K562 (cell line): ENCODE measurements around the gene TP53I13. TPM values are rescaled to one million over a fixed set of nuclear protein-coding genes. Genes with fewer than 3 reads are reported as not detected.

Experiments used
- C11orf30 ChIP-seq: fragments of 450-650 bp; IDR thresholded peaks from 2 replicates; pipeline ENCODE4 v1.6.1; 2016; ENCODE audit warnings: low read depth, mild to moderate bottlenecking
- FOXK2 ChIP-seq, 2 experiments: fragments of 450-650 bp; IDR thresholded peaks in 1 of 2; conservative IDR thresholded peaks in 1 of 2; 2 replicates each; pipeline ENCODE4 v1.6.1; 2016; ENCODE audit warnings: low read depth in 2 of 2, mild to moderate bottlenecking in 1 of 2
- GABPB2 ChIP-seq: fragments of 250-450 bp; sonication (Bioruptor Pico); conservative IDR thresholded peaks from 2 replicates; pipeline ENCODE4 v1.5.1; 2021; ENCODE audit warnings: mild to moderate bottlenecking
- GTF2F1 ChIP-seq: IDR thresholded peaks from 2 replicates; pipeline ENCODE4 v1.6.1; 2011; ENCODE audit warnings: low read depth, low read length, improper control_type of control experiment
- ILF3 ChIP-seq: fragments of 450-650 bp; IDR thresholded peaks from 2 replicates; pipeline ENCODE4 v1.6.1; 2018; ENCODE audit warnings: antibody characterized with exemption, mild to moderate bottlenecking, moderate library complexity, borderline replicate concordance
- ILK ChIP-seq: fragments of 450-650 bp; IDR thresholded peaks from 2 replicates; pipeline ENCODE4 v1.6.1; 2016; ENCODE audit warnings: missing genetic modification characterization, low read depth, mild to moderate bottlenecking, missing compliant biosample characterization, moderate library complexity, borderline replicate concordance
- JUNB ChIP-seq: fragments of 450-650 bp; formaldehyde crosslinking; conservative IDR thresholded peaks from 2 replicates; pipeline ENCODE4 v1.4.0; 2020; ENCODE audit warnings: mild to moderate bottlenecking
- KLF1 ChIP-seq: fragments of 450-650 bp; IDR thresholded peaks from 2 replicates; pipeline ENCODE4 v1.6.1; 2016; ENCODE audit warnings: missing genetic modification characterization, missing compliant biosample characterization
- PHB ChIP-seq: fragments of 250-450 bp; sonication (Bioruptor Pico); IDR thresholded peaks from 2 replicates; pipeline ENCODE4 v1.5.0; 2021
- PML ChIP-seq: IDR thresholded peaks from 2 replicates; pipeline ENCODE4 v1.6.1; 2012; ENCODE audit warnings: low read length, inconsistent platforms
- RBM39 ChIP-seq: fragments of 200-400 bp; formaldehyde crosslinking; optimal IDR thresholded peaks from 2 replicates; pipeline ENCODE3; 2018; ENCODE audit warnings: low read depth, low read length
- RHOXF2B ChIP-seq: fragments of 250-450 bp; sonication (Bioruptor Pico); conservative IDR thresholded peaks from 2 replicates; pipeline ENCODE4 v1.5.1; 2021
- SPI1 ChIP-seq: IDR thresholded peaks from 2 replicates; pipeline ENCODE4 v1.6.1; 2011; ENCODE audit warnings: low read depth, low read length, control low read depth, borderline replicate concordance
- STAT5B ChIP-seq: fragments of 250-450 bp; sonication (Bioruptor Pico); IDR thresholded peaks from 2 replicates; pipeline ENCODE4 v1.8.0; 2021; ENCODE audit warnings: mild to moderate bottlenecking, inconsistent platforms
- ZFPM2 ChIP-seq: fragments of 250-450 bp; sonication (Bioruptor Pico); IDR thresholded peaks from 2 replicates; pipeline ENCODE4 v1.5.1; 2022; ENCODE audit warnings: mild to moderate bottlenecking
- ZNF766 ChIP-seq: fragments of 200-800 bp; sonication (Bioruptor generic); conservative IDR thresholded peaks from 2 replicates; pipeline ENCODE4 v1.6.1; 2016; ENCODE audit warnings: missing genetic modification characterization, missing compliant biosample characterization
- ZSCAN29 ChIP-seq: fragments of 450-650 bp; IDR thresholded peaks from 2 replicates; pipeline ENCODE4 v1.6.1; 2017
- polyA plus RNA-seq, 8 experiments: library from polyadenylated mRNA; depleted of rRNA in 4 of 8; stranded (reverse) in 5 of 8; unstranded in 3 of 8; fragments of >200 nt; fragmentation: Nextera tagmentation in 2 of 8; fragmentation: Illumina TruSeq in 1 of 8; extraction: Ambion mirVana in 2 of 8; extraction: Trizol in 1 of 8; gene quantifications; 2 replicates each; pipeline versions ENCODE4 v1.2.1 to v1.2.3, GENCODE V29; 2011 to 2014; ENCODE audit warnings: inconsistent platforms in 1 of 8, missing spikeins in 1 of 8
- total RNA-seq, 7 experiments: library from RNA; depleted of rRNA in 6 of 7; stranded (reverse); fragments of >200 nt in 6 of 7; fragmentation: Illumina TruSeq in 2 of 7; extraction: Trizol in 2 of 7; gene quantifications; 2 replicates each; pipeline versions ENCODE4 v1.2.1 to v1.2.3, GENCODE V29; 2011 to 2021; ENCODE audit warnings: low replicate concordance in 1 of 7
- TF ChIP-seq, protein P1 (sequence below): fragments of 200-800 bp; sonication (Bioruptor generic); IDR thresholded peaks from 2 replicates; pipeline ENCODE4 v1.6.1; 2016; ENCODE audit warnings: missing genetic modification characterization, missing compliant biosample characterization
- TF ChIP-seq, protein P2 (sequence below): fragments of 250-450 bp; sonication (Bioruptor Pico); IDR thresholded peaks from 2 replicates; pipeline ENCODE4 v1.8.0; 2022; ENCODE audit warnings: moderate library complexity, mild to moderate bottlenecking, inconsistent platforms
- TF ChIP-seq, protein P3 (sequence below): fragments of 450-650 bp; conservative IDR thresholded peaks from 2 replicates; pipeline ENCODE4 v1.6.1; 2016; ENCODE audit warnings: missing genetic modification characterization, low read depth, mild to moderate bottlenecking, missing compliant biosample characterization, moderate library complexity

Gene TP53I13
- total and polyA plus RNA-seq, 9 of the 15 experiments (the other 6 are each of a cell fraction or from before 2014, with no cell fraction given), result 0.08 to 28.3 (median 9.1) TPM

DNA sequence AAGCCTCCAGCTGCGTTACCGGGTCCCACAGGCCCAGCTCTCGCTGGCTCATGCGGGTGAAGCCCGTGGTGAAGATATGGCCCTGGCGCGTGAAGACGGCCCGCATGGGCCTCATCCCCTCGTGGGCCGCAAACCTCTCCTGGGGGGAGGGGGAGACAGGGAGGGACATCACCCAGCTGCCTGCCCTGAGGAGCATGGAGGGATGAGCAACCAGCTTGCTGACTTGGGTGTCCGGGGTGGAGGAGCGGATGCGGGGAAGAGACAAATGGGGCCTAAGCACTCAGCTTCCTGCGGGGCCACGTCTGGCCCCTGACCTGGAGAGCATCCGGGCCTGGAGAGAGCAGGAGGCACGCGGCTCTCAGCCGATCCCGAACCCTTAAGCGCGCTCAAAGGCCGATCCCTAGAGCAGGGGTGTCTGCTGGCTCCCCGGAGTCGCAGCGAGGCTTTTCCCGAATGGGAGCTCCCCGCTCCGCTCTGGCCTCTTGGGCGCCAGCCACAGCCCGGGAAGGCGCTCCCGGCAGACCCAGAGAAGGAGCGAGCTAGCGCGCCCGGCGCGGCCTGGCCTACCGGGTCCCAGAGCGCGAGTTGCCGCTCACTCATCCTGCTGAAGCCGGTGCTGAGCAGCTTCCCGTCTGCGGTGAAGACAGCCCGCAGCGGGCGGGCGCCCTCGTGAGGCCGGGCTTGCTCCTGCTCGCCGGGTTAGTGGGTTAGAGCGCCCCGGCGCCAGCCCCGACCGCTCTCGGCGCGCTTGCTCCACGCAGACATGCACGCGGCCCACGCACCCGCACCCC, 49.2 kb downstream of the TP53I13 start (continued):
- TF ChIP-seq ZFPM2 (CRISPR knock-in tag) (no peak), ZNF766 (CRISPR knock-in tag) (no peak), C11orf30 (no peak), ZSCAN29 (no peak), PHB (no peak), SPI1 (no peak), GABPB2 (CRISPR knock-in tag) (no peak), STAT5B (CRISPR knock-in tag) (no peak), KLF1 (tag) (no peak; the same call in 1 of the 2 replicates), FOXK2 (conservative IDR thresholded peaks at IDR 0.05 in 1 of 2, IDR thresholded peaks at IDR 0.05 in 1 of 2; ENCODE audit: low read depth in 2 of 2) (no peak), RBM39 (no peak), ILF3 (no peak), ILK (tag) (no peak), PML (no peak), RHOXF2B (CRISPR knock-in tag) (no peak), GTF2F1 (no peak), JUNB (no peak)
- TF ChIP-seq, protein P1, sequence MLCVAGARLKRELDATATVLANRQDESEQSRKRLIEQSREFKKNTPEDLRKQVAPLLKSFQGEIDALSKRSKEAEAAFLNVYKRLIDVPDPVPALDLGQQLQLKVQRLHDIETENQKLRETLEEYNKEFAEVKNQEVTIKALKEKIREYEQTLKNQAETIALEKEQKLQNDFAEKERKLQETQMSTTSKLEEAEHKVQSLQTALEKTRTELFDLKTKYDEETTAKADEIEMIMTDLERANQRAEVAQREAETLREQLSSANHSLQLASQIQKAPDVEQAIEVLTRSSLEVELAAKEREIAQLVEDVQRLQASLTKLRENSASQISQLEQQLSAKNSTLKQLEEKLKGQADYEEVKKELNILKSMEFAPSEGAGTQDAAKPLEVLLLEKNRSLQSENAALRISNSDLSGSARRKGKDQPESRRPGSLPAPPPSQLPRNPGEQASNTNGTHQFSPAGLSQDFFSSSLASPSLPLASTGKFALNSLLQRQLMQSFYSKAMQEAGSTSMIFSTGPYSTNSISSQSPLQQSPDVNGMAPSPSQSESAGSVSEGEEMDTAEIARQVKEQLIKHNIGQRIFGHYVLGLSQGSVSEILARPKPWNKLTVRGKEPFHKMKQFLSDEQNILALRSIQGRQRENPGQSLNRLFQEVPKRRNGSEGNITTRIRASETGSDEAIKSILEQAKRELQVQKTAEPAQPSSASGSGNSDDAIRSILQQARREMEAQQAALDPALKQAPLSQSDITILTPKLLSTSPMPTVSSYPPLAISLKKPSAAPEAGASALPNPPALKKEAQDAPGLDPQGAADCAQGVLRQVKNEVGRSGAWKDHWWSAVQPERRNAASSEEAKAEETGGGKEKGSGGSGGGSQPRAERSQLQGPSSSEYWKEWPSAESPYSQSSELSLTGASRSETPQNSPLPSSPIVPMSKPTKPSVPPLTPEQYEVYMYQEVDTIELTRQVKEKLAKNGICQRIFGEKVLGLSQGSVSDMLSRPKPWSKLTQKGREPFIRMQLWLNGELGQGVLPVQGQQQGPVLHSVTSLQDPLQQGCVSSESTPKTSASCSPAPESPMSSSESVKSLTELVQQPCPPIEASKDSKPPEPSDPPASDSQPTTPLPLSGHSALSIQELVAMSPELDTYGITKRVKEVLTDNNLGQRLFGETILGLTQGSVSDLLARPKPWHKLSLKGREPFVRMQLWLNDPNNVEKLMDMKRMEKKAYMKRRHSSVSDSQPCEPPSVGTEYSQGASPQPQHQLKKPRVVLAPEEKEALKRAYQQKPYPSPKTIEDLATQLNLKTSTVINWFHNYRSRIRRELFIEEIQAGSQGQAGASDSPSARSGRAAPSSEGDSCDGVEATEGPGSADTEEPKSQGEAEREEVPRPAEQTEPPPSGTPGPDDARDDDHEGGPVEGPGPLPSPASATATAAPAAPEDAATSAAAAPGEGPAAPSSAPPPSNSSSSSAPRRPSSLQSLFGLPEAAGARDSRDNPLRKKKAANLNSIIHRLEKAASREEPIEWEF (CRISPR knock-in tag), result no peak
- TF ChIP-seq, protein P2, sequence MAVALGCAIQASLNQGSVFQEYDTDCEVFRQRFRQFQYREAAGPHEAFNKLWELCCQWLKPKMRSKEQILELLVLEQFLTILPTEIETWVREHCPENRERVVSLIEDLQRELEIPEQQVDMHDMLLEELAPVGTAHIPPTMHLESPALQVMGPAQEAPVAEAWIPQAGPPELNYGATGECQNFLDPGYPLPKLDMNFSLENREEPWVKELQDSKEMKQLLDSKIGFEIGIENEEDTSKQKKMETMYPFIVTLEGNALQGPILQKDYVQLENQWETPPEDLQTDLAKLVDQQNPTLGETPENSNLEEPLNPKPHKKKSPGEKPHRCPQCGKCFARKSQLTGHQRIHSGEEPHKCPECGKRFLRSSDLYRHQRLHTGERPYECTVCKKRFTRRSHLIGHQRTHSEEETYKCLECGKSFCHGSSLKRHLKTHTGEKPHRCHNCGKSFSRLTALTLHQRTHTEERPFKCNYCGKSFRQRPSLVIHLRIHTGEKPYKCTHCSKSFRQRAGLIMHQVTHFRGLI (CRISPR knock-in tag), result no peak
- TF ChIP-seq, protein P3, sequence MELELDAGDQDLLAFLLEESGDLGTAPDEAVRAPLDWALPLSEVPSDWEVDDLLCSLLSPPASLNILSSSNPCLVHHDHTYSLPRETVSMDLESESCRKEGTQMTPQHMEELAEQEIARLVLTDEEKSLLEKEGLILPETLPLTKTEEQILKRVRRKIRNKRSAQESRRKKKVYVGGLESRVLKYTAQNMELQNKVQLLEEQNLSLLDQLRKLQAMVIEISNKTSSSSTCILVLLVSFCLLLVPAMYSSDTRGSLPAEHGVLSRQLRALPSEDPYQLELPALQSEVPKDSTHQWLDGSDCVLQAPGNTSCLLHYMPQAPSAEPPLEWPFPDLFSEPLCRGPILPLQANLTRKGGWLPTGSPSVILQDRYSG (tag), result no peak
